Naive thymus-derived CD4-positive, alpha-beta T cell (primary cell): ENCODE measurements around the gene SAFB. TPM values are rescaled to one million over a fixed set of nuclear protein-coding genes. Genes with fewer than 3 reads are reported as not detected.

Experiments used
- ATAC-seq: fragments of 150-1000 bp; cut with Tn5 transposase; 2 replicates; pipeline ENCODE4 v1.10.0; 2021; ENCODE audit warnings: mild to moderate bottlenecking, moderate library complexity
- CTCF ChIA-PET: fragments of 350-600 bp; sonication (Branson Sonifier 250); formaldehyde crosslinking; loops from one replicate; lab custom pipeline; 2021; ENCODE audit warnings: antibody characterized with exemption; lab: Charles Lee
- POLR2A ChIA-PET: fragments of 350-600 bp; sonication (Branson Sonifier 250); formaldehyde crosslinking; loops from one replicate; lab custom pipeline; 2021; ENCODE audit warnings: antibody characterized with exemption, inconsistent platforms; lab: Charles Lee
- DNase-seq, 9 donors: peaks; one replicate each; pipeline versions ENCODE4 v3.0.0 to v3.0.0-alpha.2; 2020 to 2022; ENCODE audit warnings: mixed read lengths in 1 of 9
- H3K27ac ChIP-seq: one replicate; pipeline ENCODE4 v1.7.0; 2013; ENCODE audit warnings: mild to moderate bottlenecking, low read depth, low read length, moderate library complexity
- H3K27me3 ChIP-seq, 2 donors: one replicate each; pipeline ENCODE4 v1.7.0; 2013; ENCODE audit warnings: low read length in 2 of 2, mild to moderate bottlenecking in 2 of 2, moderate library complexity in 2 of 2; ENCODE audit not compliant: control insufficient read depth in 2 of 2, insufficient read depth in 2 of 2
- H3K36me3 ChIP-seq, 3 experiments: 1 replicate in 2 of 3; 2 replicates in 1 of 3; pipeline ENCODE4 v1.7.0; 2013; ENCODE audit warnings: low read length in 3 of 3, mild to moderate bottlenecking in 3 of 3, moderate library complexity in 1 of 3; ENCODE audit not compliant: insufficient read depth in 3 of 3, control insufficient read depth in 2 of 3
- H3K4me1 ChIP-seq, 2 donors: one replicate each; pipeline ENCODE4 v1.7.0; 2013; ENCODE audit warnings: low read length in 2 of 2, mild to moderate bottlenecking in 2 of 2, moderate library complexity in 1 of 2; ENCODE audit not compliant: control insufficient read depth in 2 of 2, insufficient read depth in 2 of 2
- H3K4me3 ChIP-seq: 2 replicates; pipeline ENCODE4 v1.7.0; 2013; ENCODE audit warnings: mild to moderate bottlenecking, low read length
- H3K9me3 ChIP-seq, 3 experiments: 1 replicate in 2 of 3; 2 replicates in 1 of 3; pipeline ENCODE4 v1.7.0; 2013; ENCODE audit warnings: low read length in 3 of 3; ENCODE audit not compliant: control insufficient read depth in 2 of 3
- H3K27ac Mint-ChIP-seq, 9 donors: one replicate each; pipeline ENCODE4 v1.8.0; 2020 to 2022; ENCODE audit warnings: mixed read lengths in 9 of 9, mild to moderate bottlenecking in 8 of 9, moderate library complexity in 5 of 9, inconsistent platforms in 2 of 9
- H3K27me3 Mint-ChIP-seq, 5 donors: one replicate each; pipeline ENCODE4 v1.8.0; 2021 to 2022; ENCODE audit warnings: mixed read lengths in 5 of 5, mild to moderate bottlenecking in 1 of 5
- H3K36me3 Mint-ChIP-seq, 5 donors: one replicate each; pipeline ENCODE4 v1.8.0; 2020 to 2022; ENCODE audit warnings: mixed read lengths in 5 of 5, mild to moderate bottlenecking in 3 of 5, inconsistent platforms in 1 of 5
- H3K4me1 Mint-ChIP-seq, 7 donors: one replicate each; pipeline ENCODE4 v1.8.0; 2020 to 2022; ENCODE audit warnings: mixed read lengths in 7 of 7, mild to moderate bottlenecking in 3 of 7, inconsistent platforms in 1 of 7
- H3K4me3 Mint-ChIP-seq, 10 donors: one replicate each; pipeline ENCODE4 v1.8.0; 2020 to 2022; ENCODE audit warnings: mild to moderate bottlenecking in 10 of 10, mixed read lengths in 10 of 10, moderate library complexity in 6 of 10, inconsistent platforms in 2 of 10
- H3K9me3 Mint-ChIP-seq, 11 donors: one replicate each; pipeline ENCODE4 v1.8.0; 2020 to 2022; ENCODE audit warnings: mixed read lengths in 11 of 11, mild to moderate bottlenecking in 4 of 11, inconsistent platforms in 1 of 11, moderate library complexity in 1 of 11
- intact Hi-C, 2 donors: fragments of 100-400 bp; cut with micrococcal nuclease; formaldehyde crosslinking; loops; one replicate each; pipeline ENCODE4 v1.15.1; 2023
- polyA plus RNA-seq, 2 donors: library from polyadenylated mRNA; unstranded; fragments of 300-500 nt; fragmentation: Illumina TruSeq; gene quantifications; one replicate each; pipeline ENCODE4 v1.2.3, GENCODE V29; 2021
- total RNA-seq, 6 experiments: library from RNA in 5 of 6; stranded (reverse) in 5 of 6; gene quantifications; 1 replicate in 5 of 6; 2 replicates in 1 of 6; pipeline ENCODE4 v1.2.3 and lab custom pipeline; 2021 to 2026

Gene SAFB
- total and polyA plus RNA-seq, 7 experiments from 2014 or later, result 50.3 to 203 (median 170) TPM

- Mint-ChIP-seq H3K27ac (no peak overlapping the region), H3K36me3 (peaks cover 14 to 56% (median 19%) of the 10 kb centered on the region in 5 donors), H3K4me3 (no peak overlapping the region), H3K27me3 (no peaks in the 10 kb centered on the region), H3K4me1 (peaks cover 0 to 6% (median 4%) of the 10 kb centered on the region in 7 donors), H3K9me3 (no peaks in the 10 kb centered on the region)
- POLR2A ChIA-PET, result interaction anchor here (0.5 kb wide), 1 partner anchor 1363 kb away, joined by 4 read pairs; no protein-coding TSS in a partner anchor
- H3K36me3 ChIP-seq, result peaks cover 30 to 98% (median 58%) of the 10 kb centered on the region in 3 experiments
- CTCF ChIA-PET, result interaction anchor here (0.7 kb wide), 1 partner anchor 13 kb away, joined by 5 read pairs; no protein-coding TSS in a partner anchor
- ATAC-seq (no peak), DNase-seq (no peak)
- no peaks in the 10 kb centered on the region for H3K4me1 ChIP-seq
- H3K4me3 ChIP-seq, result no peak overlapping the region
- intact Hi-C loops, result no loop called here
- no peaks in the 10 kb centered on the region for H3K27me3 ChIP-seq
- H3K9me3 ChIP-seq, result no peaks in the 10 kb centered on the region
- no peak overlapping the region for H3K27ac ChIP-seq
Measured at GRCh38 chr19:5593343-5594255, 29.3 kb upstream of the SAFB start.

DNA sequence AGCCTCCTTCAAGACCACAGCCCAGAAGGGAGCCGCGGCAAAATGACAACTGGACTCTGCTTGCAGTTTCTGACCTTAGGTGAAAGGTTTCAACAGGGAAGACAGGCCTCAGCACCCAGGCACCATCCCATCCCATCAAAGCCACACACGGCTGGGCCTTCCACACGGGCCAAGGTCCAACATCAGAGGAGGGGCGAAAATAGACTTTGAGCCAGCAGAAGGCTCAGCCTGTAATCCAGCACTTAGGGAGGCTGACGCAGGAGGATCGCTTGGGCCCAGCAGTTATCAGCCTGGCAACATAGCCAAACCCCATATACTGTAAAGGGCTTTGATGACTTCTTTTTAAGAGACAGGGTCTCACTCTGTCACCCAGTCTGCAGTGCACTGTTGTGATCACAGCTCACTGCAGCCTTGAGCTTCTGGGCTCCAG lies 28.3 kb upstream of the SAFB start:
- Histone ChIP-seq H3K27me3 (no peaks in the 10 kb centered on the region), H3K4me1 (no peaks in the 10 kb centered on the region), H3K4me3 (no peak overlapping the region), H3K27ac (no peak overlapping the region), H3K9me3 (no peaks in the 10 kb centered on the region), H3K36me3 (peaks cover 37 to 98% (median 67%) of the 10 kb centered on the region in 3 experiments)
- H3K4me1 Mint-ChIP-seq, result peaks cover 0 to 6% (median 4%) of the 10 kb centered on the region in 7 donors
- peaks cover 21 to 56% (median 23%) of the 10 kb centered on the region in 5 donors for H3K36me3 Mint-ChIP-seq
- ATAC-seq (no peak), DNase-seq (no peak)
- H3K27ac Mint-ChIP-seq, result no peak overlapping the region
- H3K4me3 Mint-ChIP-seq, result no peak overlapping the region
- ChIA-PET CTCF (interaction anchor here (0.7 kb wide), 1 partner anchor 14 kb away, joined by 5 read pairs; no protein-coding TSS in a partner anchor), POLR2A (no interaction called here)
- H3K27me3 Mint-ChIP-seq, result no peaks in the 10 kb centered on the region
- intact Hi-C loops, result no loop called here
- no peaks in the 10 kb centered on the region for H3K9me3 Mint-ChIP-seq

DNA sequence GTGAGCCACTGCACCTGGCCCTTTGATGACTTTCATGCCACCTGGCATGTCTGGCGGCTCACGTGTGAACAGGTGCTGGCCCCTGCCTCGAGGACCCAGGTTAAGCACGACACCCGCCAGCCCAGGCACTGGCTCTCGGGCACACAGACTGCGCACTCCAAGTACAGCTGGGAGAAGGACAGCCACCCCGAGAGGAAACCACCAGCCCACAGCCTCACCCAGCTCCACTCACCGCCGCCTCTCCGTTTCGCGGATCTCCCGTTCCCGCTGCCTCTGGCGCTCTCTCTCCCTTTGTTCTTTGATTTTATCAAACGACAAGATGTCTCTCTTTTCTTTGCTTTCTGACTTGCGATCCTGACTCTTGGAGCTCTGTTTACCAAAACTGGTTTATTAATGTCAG lies 27.8 kb upstream of the SAFB start:
- Histone ChIP-seq H3K4me1 (no peaks in the 10 kb centered on the region), H3K9me3 (no peaks in the 10 kb centered on the region), H3K27ac (no peak overlapping the region), H3K36me3 (peaks cover 37 to 98% (median 70%) of the 10 kb centered on the region in 3 experiments), H3K27me3 (no peaks in the 10 kb centered on the region), H3K4me3 (no peak overlapping the region)
- intact Hi-C loops, result no loop called here
- H3K4me1 Mint-ChIP-seq, result peaks cover 0 to 6% (median 4%) of the 10 kb centered on the region in 7 donors
- H3K9me3 Mint-ChIP-seq, result no peaks in the 10 kb centered on the region
- H3K4me3 Mint-ChIP-seq, result peak overlapping the region in 2 of 10 donors; percentile 13 to 59
- peaks cover 23 to 59% (median 26%) of the 10 kb centered on the region in 5 donors for H3K36me3 Mint-ChIP-seq
- H3K27me3 Mint-ChIP-seq, result no peaks in the 10 kb centered on the region
- POLR2A ChIA-PET, result no interaction called here
- no peak for DNase-seq
- CTCF ChIA-PET, result interaction anchor here (0.6 kb wide), 1 partner anchor 8 kb away, joined by 3 read pairs; no protein-coding TSS in a partner anchor
- peak overlapping the region in 3 of 9 donors; percentile 31 to 82 (median 51) for H3K27ac Mint-ChIP-seq
- peak; percentile 39 for ATAC-seq

- H3K27me3 Mint-ChIP-seq, result no peaks in the 10 kb centered on the region
- H3K27ac Mint-ChIP-seq, result peak overlapping the region in 3 of 9 donors; percentile 31 to 82 (median 32)
- DNase-seq, result no peak
- peaks cover 0 to 6% (median 4%) of the 10 kb centered on the region in 7 donors for H3K4me1 Mint-ChIP-seq
- H3K9me3 ChIP-seq, result no peaks in the 10 kb centered on the region
- CTCF ChIA-PET, result interaction anchor here (0.6 kb wide), 1 partner anchor 9 kb away, joined by 3 read pairs; no protein-coding TSS in a partner anchor
- no peak overlapping the region for H3K27ac ChIP-seq
- no peak overlapping the region for H3K4me3 ChIP-seq
- no peak overlapping the region for H3K4me3 Mint-ChIP-seq
- peaks cover 26 to 65% (median 29%) of the 10 kb centered on the region in 5 donors for H3K36me3 Mint-ChIP-seq
- no peaks in the 10 kb centered on the region for H3K27me3 ChIP-seq
- intact Hi-C loops, result no loop called here
- peaks cover 34 to 98% (median 73%) of the 10 kb centered on the region in 3 experiments for H3K36me3 ChIP-seq
- no peak for ATAC-seq
- H3K9me3 Mint-ChIP-seq, result no peaks in the 10 kb centered on the region
- POLR2A ChIA-PET, result no interaction called here
- H3K4me1 ChIP-seq, result no peaks in the 10 kb centered on the region
Measured at GRCh38 chr19:5595745-5596144, 27.1 kb upstream of the SAFB start.

DNA sequence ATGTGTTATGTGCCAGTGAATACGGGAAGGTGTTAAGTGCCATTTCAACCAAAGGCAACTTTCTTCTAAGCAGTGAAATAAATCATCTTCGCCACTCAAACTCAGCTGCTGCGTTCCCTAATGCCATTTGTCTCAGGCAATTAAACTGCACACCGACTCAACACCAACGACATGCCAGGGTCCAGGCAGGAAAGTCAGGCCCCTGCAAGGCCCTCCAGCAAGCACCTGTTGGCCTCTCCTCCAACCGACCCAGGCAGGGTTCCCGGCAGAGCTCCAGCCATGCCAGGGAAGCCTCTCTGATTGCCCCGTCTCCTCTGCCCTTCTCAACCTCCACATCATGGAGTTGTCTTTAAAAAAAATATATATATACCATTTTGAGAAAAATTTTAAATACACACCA lies 22.1 kb upstream of the SAFB start:
- intact Hi-C loops, result no loop called here
- Histone ChIP-seq H3K4me1 (no peaks in the 10 kb centered on the region), H3K27ac (no peak overlapping the region), H3K4me3 (no peak overlapping the region), H3K36me3 (peaks cover 35 to 95% (median 43%) of the 10 kb centered on the region in 3 experiments), H3K27me3 (no peaks in the 10 kb centered on the region), H3K9me3 (no peaks in the 10 kb centered on the region)
- ATAC-seq (no peak), DNase-seq (no peak)
- POLR2A ChIA-PET, result no interaction called here
- Mint-ChIP-seq H3K9me3 (no peaks in the 10 kb centered on the region), H3K27me3 (no peaks in the 10 kb centered on the region), H3K4me3 (no peak overlapping the region), H3K27ac (no peak overlapping the region), H3K36me3 (peaks cover 17 to 68% (median 36%) of the 10 kb centered on the region in 5 donors), H3K4me1 (peaks cover 0 to 15% (median 4%) of the 10 kb centered on the region in 7 donors)
- CTCF ChIA-PET, result no interaction called here

GRCh38 chr19:5603626-5604025 lies 19.3 kb upstream of the SAFB start:
- Histone ChIP-seq H3K4me1 (no peaks in the 10 kb centered on the region), H3K9me3 (no peaks in the 10 kb centered on the region), H3K4me3 (no peak overlapping the region), H3K27ac (no peak overlapping the region), H3K36me3 (peaks cover 31 to 93% (median 33%) of the 10 kb centered on the region in 3 experiments), H3K27me3 (no peaks in the 10 kb centered on the region)
- ATAC-seq (no peak), DNase-seq (no peak)
- Mint-ChIP-seq H3K4me3 (no peak overlapping the region), H3K4me1 (peaks cover 4 to 26% (median 17%) of the 10 kb centered on the region in 7 donors), H3K27me3 (no peaks in the 10 kb centered on the region), H3K27ac (peak overlapping the region in 1 of 9 donors; percentile 18), H3K36me3 (peaks cover 17 to 76% (median 42%) of the 10 kb centered on the region in 5 donors), H3K9me3 (no peaks in the 10 kb centered on the region)
- CTCF ChIA-PET, result no interaction called here
- POLR2A ChIA-PET, result interaction anchor here (0.6 kb wide), 1 partner anchor 16 kb away, joined by 3 read pairs; no protein-coding TSS in a partner anchor
- intact Hi-C loops, result no loop called here
